CD4-positive, alpha-beta memory T cell (primary cell): ENCODE measurements around the gene AP3D1. TPM values are rescaled to one million over a fixed set of nuclear protein-coding genes. Genes with fewer than 3 reads are reported as not detected.

Experiments used
- CTCF ChIA-PET: fragments of 350-600 bp; sonication (Branson Sonifier 250); formaldehyde crosslinking; loops from one replicate; lab custom pipeline; 2021; ENCODE audit warnings: inconsistent platforms; ENCODE audit not compliant: partially characterized antibody; lab: Charles Lee
- POLR2A ChIA-PET: fragments of 350-600 bp; sonication (Branson Sonifier 250); formaldehyde crosslinking; loops from one replicate; lab custom pipeline; 2021; ENCODE audit not compliant: partially characterized antibody; lab: Charles Lee
- DNase-seq, 5 donors: peaks; one replicate each; pipeline versions ENCODE4 v3.0.0 to v3.0.0-alpha.2; 2020 to 2022; ENCODE audit warnings: mixed read lengths in 1 of 5
- H3K27ac ChIP-seq: one replicate; pipeline ENCODE4 v1.7.0; 2013; ENCODE audit warnings: low read depth, low read length
- H3K27me3 ChIP-seq: 2 replicates; pipeline ENCODE4 v1.7.0; 2013; ENCODE audit warnings: mild to moderate bottlenecking, low read length, moderate library complexity; ENCODE audit not compliant: insufficient read depth
- H3K36me3 ChIP-seq: 2 replicates; pipeline ENCODE4 v1.7.0; 2013; ENCODE audit warnings: mild to moderate bottlenecking, low read length, moderate library complexity; ENCODE audit not compliant: insufficient read depth
- H3K4me1 ChIP-seq: 2 replicates; pipeline ENCODE4 v1.7.0; 2013; ENCODE audit warnings: mild to moderate bottlenecking, low read length, moderate library complexity; ENCODE audit not compliant: insufficient read depth
- H3K4me3 ChIP-seq, 2 donors: one replicate each; pipeline ENCODE4 v1.7.0; 2013; ENCODE audit warnings: low read length in 2 of 2, mild to moderate bottlenecking in 1 of 2
- H3K9me3 ChIP-seq, 2 donors: one replicate each; pipeline ENCODE4 v1.7.0; 2013; ENCODE audit warnings: low read length in 2 of 2, control low read depth in 1 of 2; ENCODE audit not compliant: control insufficient read depth in 1 of 2
- H3K27ac Mint-ChIP-seq, 7 donors: one replicate each; pipeline ENCODE4 v1.8.0; 2020 to 2021; ENCODE audit warnings: mixed read lengths in 7 of 7, mild to moderate bottlenecking in 6 of 7, inconsistent platforms in 3 of 7, moderate library complexity in 3 of 7
- H3K27me3 Mint-ChIP-seq, 2 donors: one replicate each; pipeline ENCODE4 v1.8.0; 2020 to 2021; ENCODE audit warnings: mixed read lengths in 2 of 2
- H3K36me3 Mint-ChIP-seq, 2 donors: one replicate each; pipeline ENCODE4 v1.8.0; 2020 to 2021; ENCODE audit warnings: mixed read lengths in 2 of 2, inconsistent platforms in 1 of 2, mild to moderate bottlenecking in 1 of 2
- H3K4me1 Mint-ChIP-seq, 4 donors: one replicate each; pipeline ENCODE4 v1.8.0; 2020 to 2021; ENCODE audit warnings: mixed read lengths in 4 of 4, mild to moderate bottlenecking in 1 of 4
- H3K4me3 Mint-ChIP-seq, 8 donors: one replicate each; pipeline ENCODE4 v1.8.0; 2020 to 2021; ENCODE audit warnings: mixed read lengths in 8 of 8, mild to moderate bottlenecking in 7 of 8, moderate library complexity in 6 of 8, inconsistent platforms in 3 of 8
- H3K9me3 Mint-ChIP-seq, 8 donors: one replicate each; pipeline ENCODE4 v1.8.0; 2020 to 2021; ENCODE audit warnings: mixed read lengths in 8 of 8, mild to moderate bottlenecking in 5 of 8, inconsistent platforms in 3 of 8, moderate library complexity in 1 of 8
- intact Hi-C: fragments of 100-400 bp; cut with micrococcal nuclease; formaldehyde crosslinking; loops from one replicate; pipeline ENCODE4 v1.15.1; 2023
- polyA plus RNA-seq, 2 donors: library from polyadenylated mRNA; unstranded; fragments of 300-500 nt; fragmentation: Illumina TruSeq; gene quantifications; one replicate each; pipeline ENCODE4 v1.2.3, GENCODE V29; 2021
- total RNA-seq, 2 experiments: library from RNA; stranded (reverse); gene quantifications; one replicate each; pipeline ENCODE4 v1.2.3, GENCODE V29; 2021

The AP3D1 gene
- total and polyA plus RNA-seq, 4 experiments from 2014 or later, result 6.7 to 87.2 (median 69.8) TPM

GRCh38 chr19:2180881-2181632 lies 29.7 kb upstream of the AP3D1 start:
- no peaks in the 10 kb centered on the region for H3K9me3 ChIP-seq
- intact Hi-C loops, result no loop called here
- H3K27ac Mint-ChIP-seq, result peak overlapping the region in 1 of 7 donors; percentile 81
- ChIA-PET CTCF (no interaction called here), POLR2A (no interaction called here)
- H3K4me3 Mint-ChIP-seq, result no peak overlapping the region
- no peak overlapping the region for H3K4me3 ChIP-seq
- peaks cover 5% of the 10 kb centered on the region for H3K36me3 ChIP-seq
- peaks cover 5 to 29% of the 10 kb centered on the region in 2 donors for H3K36me3 Mint-ChIP-seq
- peaks cover 0 to 21% (median 5%) of the 10 kb centered on the region in 4 donors for H3K4me1 Mint-ChIP-seq
- no peak for DNase-seq
- no peaks in the 10 kb centered on the region for H3K27me3 Mint-ChIP-seq
- H3K27me3 ChIP-seq, result no peaks in the 10 kb centered on the region
- no peaks in the 10 kb centered on the region for H3K4me1 ChIP-seq
- peaks cover 0 to 2% (median 0%) of the 10 kb centered on the region in 8 donors for H3K9me3 Mint-ChIP-seq
- no peak overlapping the region for H3K27ac ChIP-seq

- no peak for DNase-seq
- POLR2A ChIA-PET, result no interaction called here
- Mint-ChIP-seq H3K4me1 (peaks cover 0 to 18% (median 3%) of the 10 kb centered on the region in 4 donors), H3K27me3 (no peaks in the 10 kb centered on the region), H3K27ac (no peak overlapping the region), H3K36me3 (peaks cover 0 to 23% of the 10 kb centered on the region in 2 donors), H3K9me3 (peaks cover 0 to 2% (median 0%) of the 10 kb centered on the region in 8 donors), H3K4me3 (no peak overlapping the region)
- Histone ChIP-seq H3K4me1 (no peaks in the 10 kb centered on the region), H3K27ac (no peak overlapping the region), H3K36me3 (peaks cover 5% of the 10 kb centered on the region), H3K9me3 (no peaks in the 10 kb centered on the region), H3K27me3 (no peaks in the 10 kb centered on the region), H3K4me3 (no peak overlapping the region)
- CTCF ChIA-PET, result interaction anchor here (0.6 kb wide), 1 partner anchor 120 kb away, joined by 3 read pairs; no protein-coding TSS in a partner anchor
- intact Hi-C loops, result no loop called here
Observed at GRCh38 chr19:2180114-2180513, 28.7 kb upstream of the AP3D1 start.

GRCh38 chr19:2179095-2179494 lies 27.7 kb upstream of the AP3D1 start:
- no peaks in the 10 kb centered on the region for H3K9me3 ChIP-seq
- peaks cover 0 to 16% of the 10 kb centered on the region in 2 donors for H3K36me3 Mint-ChIP-seq
- peaks cover 3 to 14% (median 4%) of the 10 kb centered on the region in 4 donors for H3K4me1 Mint-ChIP-seq
- POLR2A ChIA-PET, result no interaction called here
- H3K27me3 Mint-ChIP-seq, result no peaks in the 10 kb centered on the region
- CTCF ChIA-PET, result no interaction called here
- H3K27ac Mint-ChIP-seq, result no peak overlapping the region
- H3K9me3 Mint-ChIP-seq, result peaks cover 0 to 2% (median 0%) of the 10 kb centered on the region in 8 donors
- no peak overlapping the region for H3K4me3 ChIP-seq
- intact Hi-C loops, result no loop called here
- no peaks in the 10 kb centered on the region for H3K27me3 ChIP-seq
- no peak overlapping the region for H3K27ac ChIP-seq
- no peak for DNase-seq
- no peaks in the 10 kb centered on the region for H3K4me1 ChIP-seq
- H3K4me3 Mint-ChIP-seq, result no peak overlapping the region
- H3K36me3 ChIP-seq, result peaks cover 5% of the 10 kb centered on the region

- H3K27me3 ChIP-seq, result no peaks in the 10 kb centered on the region
- Mint-ChIP-seq H3K4me1 (peaks cover 7 to 28% (median 10%) of the 10 kb centered on the region in 4 donors), H3K4me3 (no peak overlapping the region), H3K9me3 (peaks cover 0 to 2% (median 0%) of the 10 kb centered on the region in 8 donors), H3K27ac (peak overlapping the region in 3 of 7 donors; percentile 5 to 46 (median 36)), H3K27me3 (no peaks in the 10 kb centered on the region), H3K36me3 (peaks cover 0 to 5% of the 10 kb centered on the region in 2 donors)
- peaks cover 5% of the 10 kb centered on the region for H3K36me3 ChIP-seq
- no peak for DNase-seq
- peaks cover 6% of the 10 kb centered on the region for H3K4me1 ChIP-seq
- no peak overlapping the region for H3K4me3 ChIP-seq
- H3K27ac ChIP-seq, result no peak overlapping the region
- intact Hi-C loops, result no loop called here
- ChIA-PET CTCF (interaction anchor here (1.3 kb wide), 1 partner anchor 20 kb away, joined by 4 read pairs; no protein-coding TSS in a partner anchor), POLR2A (interaction anchor here (0.6 kb wide), 1 partner anchor 11 kb away, joined by 3 read pairs; no protein-coding TSS in a partner anchor)
- no peaks in the 10 kb centered on the region for H3K9me3 ChIP-seq
Observed at GRCh38 chr19:2176337-2176994, 25.1 kb upstream of the AP3D1 start.

- no peak for DNase-seq
- CTCF ChIA-PET, result no interaction called here
- H3K4me3 Mint-ChIP-seq, result no peak overlapping the region
- no peaks in the 10 kb centered on the region for H3K9me3 ChIP-seq
- no peak overlapping the region for H3K4me3 ChIP-seq
- H3K36me3 ChIP-seq, result peaks cover 5% of the 10 kb centered on the region
- peaks cover 0 to 5% of the 10 kb centered on the region in 2 donors for H3K36me3 Mint-ChIP-seq
- POLR2A ChIA-PET, result no interaction called here
- no peaks in the 10 kb centered on the region for H3K27me3 Mint-ChIP-seq
- H3K9me3 Mint-ChIP-seq, result peaks cover 0 to 2% (median 0%) of the 10 kb centered on the region in 8 donors
- H3K27ac Mint-ChIP-seq, result no peak overlapping the region
- H3K27ac ChIP-seq, result no peak overlapping the region
- intact Hi-C loops, result no loop called here
- peaks cover 13% of the 10 kb centered on the region for H3K4me1 ChIP-seq
- H3K27me3 ChIP-seq, result no peaks in the 10 kb centered on the region
- peaks cover 10 to 35% (median 15%) of the 10 kb centered on the region in 4 donors for H3K4me1 Mint-ChIP-seq
Observed at GRCh38 chr19:2175742-2176141, 24.4 kb upstream of the AP3D1 start.

GRCh38 chr19:2173767-2174577 lies 22.6 kb upstream of the AP3D1 start:
- Histone ChIP-seq H3K36me3 (no peaks in the 10 kb centered on the region), H3K4me1 (peaks cover 27% of the 10 kb centered on the region), H3K4me3 (no peak overlapping the region), H3K27me3 (no peaks in the 10 kb centered on the region), H3K27ac (no peak overlapping the region), H3K9me3 (no peaks in the 10 kb centered on the region)
- no peak for DNase-seq
- Mint-ChIP-seq H3K27me3 (no peaks in the 10 kb centered on the region), H3K36me3 (peaks cover 0 to 2% of the 10 kb centered on the region in 2 donors), H3K4me1 (peaks cover 9 to 49% (median 24%) of the 10 kb centered on the region in 4 donors), H3K4me3 (no peak overlapping the region), H3K9me3 (no peaks in the 10 kb centered on the region), H3K27ac (peak overlapping the region in 2 of 7 donors; percentile 50 to 88)
- intact Hi-C loops, result no loop called here
- ChIA-PET POLR2A (interaction anchor here (0.8 kb wide), 1 partner anchor 104 kb away, joined by 3 read pairs; no protein-coding TSS in a partner anchor), CTCF (interaction anchor here (0.9 to 1.5 kb wide), 4 partner anchors 14 to 62 kb away, joined by 3 to 8 read pairs (median 4); partner anchors contain the start of gene PLEKHJ1)
